ENCODE results near the gene RAB11FIP4.

- no peak for TF ChIP-seq EZH2phosphoT487 (IDR thresholded peaks at IDR 0.05; ENCODE audit: insufficient read depth, low read depth)
- TF ChIP-seq EZH2 (IDR thresholded peaks at IDR 0.05; ENCODE audit: insufficient read depth, poor library complexity, severe bottlenecking) = no peak
Measured at GRCh38 chr17:31552568-31552967, 161.1 kb downstream of the RAB11FIP4 start.
